SK-N-SH treated with all-trans-retinoic acid at 6 μM for 48 hours (cell line): ENCODE data around the gene NFATC3.

Experiments
- BACH2 ChIP-seq: fragments of 250-450 bp; sonication (Bioruptor Pico); IDR thresholded peaks from 2 replicates; pipeline ENCODE4 v1.9.0; 2021; ENCODE audit warnings: mild to moderate bottlenecking, borderline replicate concordance
- CSRNP3 ChIP-seq: fragments of 250-450 bp; sonication (Bioruptor Pico); IDR thresholded peaks from 2 replicates; pipeline ENCODE4 v1.5.1; 2021; ENCODE audit warnings: mild to moderate bottlenecking, moderate library complexity
- GLIS3 ChIP-seq: fragments of 250-450 bp; sonication (Bioruptor Pico); IDR thresholded peaks from 2 replicates; pipeline ENCODE4 v1.5.0; 2020; ENCODE audit warnings: mild to moderate bottlenecking, moderate library complexity
- ISL1 ChIP-seq: fragments of 250-450 bp; sonication (Bioruptor Pico); IDR thresholded peaks from 2 replicates; pipeline ENCODE4 v2.1.2; 2022; ENCODE audit warnings: mild to moderate bottlenecking, moderate library complexity
- PATZ1 ChIP-seq: fragments of 250-450 bp; sonication (Bioruptor Pico); IDR thresholded peaks from 2 replicates; pipeline ENCODE4 v1.8.0; 2020; ENCODE audit warnings: mild to moderate bottlenecking, moderate library complexity, borderline replicate concordance
- POU6F1 ChIP-seq: fragments of 250-450 bp; sonication (Bioruptor Pico); IDR thresholded peaks from 2 replicates; pipeline ENCODE4 v1.8.0; 2021; ENCODE audit warnings: low read depth, mild to moderate bottlenecking, moderate library complexity, borderline replicate concordance
- RARB ChIP-seq: fragments of 250-450 bp; sonication (Bioruptor Pico); IDR thresholded peaks from 2 replicates; pipeline ENCODE4 v1.8.0; 2021; ENCODE audit warnings: mild to moderate bottlenecking, moderate library complexity
- SNAI2 ChIP-seq: fragments of 250-450 bp; sonication (Bioruptor Pico); IDR thresholded peaks from 2 replicates; pipeline ENCODE4 v1.5.0; 2020; ENCODE audit warnings: mild to moderate bottlenecking, moderate library complexity
- TCF4 ChIP-seq: fragments of 250-450 bp; sonication (Bioruptor Pico); IDR thresholded peaks from 2 replicates; pipeline ENCODE4 v1.8.0; 2021; ENCODE audit warnings: mild to moderate bottlenecking, moderate library complexity, borderline replicate concordance
- TSHZ2 ChIP-seq: fragments of 250-450 bp; sonication (Bioruptor Pico); IDR thresholded peaks from 2 replicates; pipeline ENCODE4 v1.5.0; 2020; ENCODE audit warnings: mild to moderate bottlenecking, moderate library complexity
- ZC3H10 ChIP-seq: fragments of 250-450 bp; sonication (Bioruptor Pico); IDR thresholded peaks from 2 replicates; pipeline ENCODE4 v1.5.1; 2021; ENCODE audit warnings: mild to moderate bottlenecking, moderate library complexity
- ZFP3 ChIP-seq: fragments of 250-450 bp; sonication (Bioruptor Pico); IDR thresholded peaks from 2 replicates; pipeline ENCODE4 v1.5.0; 2020; ENCODE audit warnings: mild to moderate bottlenecking, moderate library complexity
- ZNF565 ChIP-seq: fragments of 450-650 bp; formaldehyde crosslinking; conservative IDR thresholded peaks from 2 replicates; pipeline ENCODE4 v1.5.0; 2020; ENCODE audit warnings: low read depth, mild to moderate bottlenecking, moderate library complexity
- ZNF70 ChIP-seq: fragments of 450-650 bp; formaldehyde crosslinking; IDR thresholded peaks from 2 replicates; pipeline ENCODE4 v1.5.0; 2020; ENCODE audit warnings: mild to moderate bottlenecking, moderate library complexity

DNA sequence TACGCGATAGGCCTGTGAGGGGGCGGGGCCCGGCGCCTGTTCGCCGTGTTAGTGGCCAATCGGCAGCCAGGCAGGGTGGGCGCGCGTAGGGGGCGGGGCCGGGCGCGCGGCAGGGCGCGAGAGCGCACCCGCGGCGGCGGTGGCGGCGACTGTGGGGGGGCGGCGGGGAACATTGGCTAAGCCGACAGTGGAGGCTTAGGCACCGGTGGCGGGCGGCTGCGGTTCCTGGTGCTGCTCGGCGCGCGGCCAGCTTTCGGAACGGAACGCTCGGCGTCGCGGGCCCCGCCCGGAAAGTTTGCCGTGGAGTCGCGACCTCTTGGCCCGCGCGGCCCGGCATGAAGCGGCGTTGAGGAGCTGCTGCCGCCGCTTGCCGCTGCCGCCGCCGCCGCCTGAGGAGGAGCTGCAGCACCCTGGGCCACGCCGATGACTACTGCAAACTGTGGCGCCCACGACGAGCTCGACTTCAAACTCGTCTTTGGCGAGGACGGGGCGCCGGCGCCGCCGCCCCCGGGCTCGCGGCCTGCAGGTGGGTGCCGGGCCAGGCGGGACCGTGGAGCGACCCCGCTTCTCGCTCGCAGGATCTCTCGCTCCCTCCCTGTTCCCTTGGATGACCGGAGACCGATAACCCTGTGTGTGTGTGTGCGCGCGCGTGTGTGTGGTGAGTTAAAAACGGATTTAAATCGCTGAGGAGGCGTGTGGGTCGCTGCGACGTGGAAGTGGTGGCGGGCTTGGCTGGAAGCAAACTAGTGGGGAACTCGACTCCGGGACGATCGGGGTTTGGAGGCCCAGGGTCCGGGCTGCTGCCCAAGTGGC, at the start of gene NFATC3:
- TF ChIP-seq RARB (CRISPR knock-in tag): no peak
- no peak for TF ChIP-seq TCF4 (CRISPR knock-in tag)
- TF ChIP-seq PATZ1 (CRISPR knock-in tag): no peak
- no peak for TF ChIP-seq ISL1 (CRISPR knock-in tag)
- no peak for TF ChIP-seq ZNF565 (CRISPR knock-in tag)
- no peak for TF ChIP-seq ZC3H10 (CRISPR knock-in tag)
- TF ChIP-seq CSRNP3 (CRISPR knock-in tag): no peak
- no peak for TF ChIP-seq BACH2 (CRISPR knock-in tag)
- TF ChIP-seq SNAI2 (CRISPR knock-in tag): no peak
- TF ChIP-seq TSHZ2 (CRISPR knock-in tag): no peak
- TF ChIP-seq GLIS3 (CRISPR knock-in tag): no peak
- no peak for TF ChIP-seq ZNF70 (CRISPR knock-in tag)
- TF ChIP-seq ZFP3: no peak
- TF ChIP-seq POU6F1: no peak
